ENCODE measurements around the gene ZNF608.
A peak's percentile ranks its signal among the peaks of the same experiment; 100 is the strongest.

Gene ZNF608

GRCh38 chr5:124740991-124741583 is 5.4 kb downstream of the ZNF608 start:
- FAIRE-seq = peak; percentile 48
- TF ChIP-seq CTCF (IDR thresholded peaks at IDR 0.05; ENCODE audit: insufficient read depth, missing control alignments) = no peak
- DNase-seq (ENCODE audit: insufficient read length, low spot score) = no peak

- FAIRE-seq (peak; percentile 11), DNase-seq (ENCODE audit: insufficient read length, low spot score) (no peak)
- no peak for TF ChIP-seq CTCF (IDR thresholded peaks at IDR 0.05; ENCODE audit: insufficient read depth, missing control alignments)
Measured at GRCh38 chr5:124740071-124740470, 6.4 kb downstream of the ZNF608 start.

- DNase-seq (ENCODE audit: insufficient read length, low spot score) (no peak), FAIRE-seq (no peak)
- TF ChIP-seq CTCF (IDR thresholded peaks at IDR 0.05; ENCODE audit: insufficient read depth, missing control alignments) = no peak
Measured at GRCh38 chr5:124739634-124740025, 6.8 kb downstream of the ZNF608 start.

- FAIRE-seq (no peak), DNase-seq (ENCODE audit: insufficient read length, low spot score) (no peak)
- no peak for TF ChIP-seq CTCF (IDR thresholded peaks at IDR 0.05; ENCODE audit: insufficient read depth, missing control alignments)
Measured at GRCh38 chr5:124738681-124739633, 7.5 kb downstream of the ZNF608 start.

- TF ChIP-seq CTCF (IDR thresholded peaks at IDR 0.05; ENCODE audit: insufficient read depth, missing control alignments) = no peak
- DNase-seq (ENCODE audit: insufficient read length, low spot score) = no peak
- no peak for FAIRE-seq
Measured at GRCh38 chr5:124737651-124738050, 8.8 kb downstream of the ZNF608 start.

- FAIRE-seq = no peak
- DNase-seq (ENCODE audit: insufficient read length, low spot score) = no peak
- no peak for TF ChIP-seq CTCF (IDR thresholded peaks at IDR 0.05; ENCODE audit: insufficient read depth, missing control alignments)
Measured at GRCh38 chr5:124736805-124737188, 9.6 kb downstream of the ZNF608 start.

Measured in D721Med (cell line).